Pancreas (tissue), 10 donors: ENCODE results near the gene TRA2B. TPM values are rescaled to one million over a fixed set of nuclear protein-coding genes. Genes with fewer than 3 reads are reported as not detected.

Experiments used
- ATAC-seq, 4 donors: fragments of 200-7000 bp; cut with Tn5 transposase; one replicate each; pipeline versions ENCODE4 v1.8.0 to v1.9.1; 2020; ENCODE audit warnings: mild to moderate bottlenecking in 4 of 4, moderate library complexity in 4 of 4
- DNase-seq, 6 donors: peaks; one replicate each; pipeline ENCODE4 v3.0.0-alpha.2; 2020
- FAIRE-seq: peaks from 2 replicates; lab custom pipeline; 2012; peaks lifted over from hg19 to GRCh38; lab: Jason Lieb, UNC
- H3K27ac ChIP-seq, 4 donors: fragments of 200-600 bp; sonication (generic); 1 replicate in 3 of 4; 2 replicates in 1 of 4; pipeline versions ENCODE4 v1.5.0 to v1.8.0; 2020
- H3K27me3 ChIP-seq, 4 donors: fragments of 200-600 bp; one replicate each; pipeline ENCODE4 v1.8.0; 2021
- H3K36me3 ChIP-seq, 3 donors: fragments of 200-600 bp; sonication (generic) in 1 of 3; one replicate each; pipeline versions ENCODE4 v1.5.0 to v1.8.0; 2020 to 2021
- H3K4me1 ChIP-seq, 3 donors: fragments of 200-600 bp; one replicate each; pipeline ENCODE4 v1.8.0; 2021
- H3K4me3 ChIP-seq, 4 donors: fragments of 200-600 bp; sonication (generic) in 2 of 4; one replicate each; pipeline versions ENCODE4 v1.5.0 to v1.8.0; 2020 to 2021
- H3K9me3 ChIP-seq, 4 donors: fragments of 200-600 bp; one replicate each; pipeline ENCODE4 v1.8.0; 2021
- WGBS, 2 donors: extraction: QIAGEN DNeasy Blood & Tissue Kit; methylation state at CpG; one replicate each; pipeline ENCODE4 v1.1.7; 2013; 5-methylcytosine and 5-hydroxymethylcytosine counted together
- intact Hi-C, 3 donors: fragments of 100-400 bp; cut with DNase I; formaldehyde crosslinking; loops; one replicate each; pipeline versions ENCODE4 v1.11.1 to v1.14.2; 2022
- polyA plus RNA-seq, 2 donors: library from polyadenylated mRNA; stranded (reverse); fragments of 200-250 nt; gene quantifications; one replicate each; pipeline ENCODE4 v1.2.3, GENCODE V29; 2013
- total RNA-seq, 6 donors: library from RNA; stranded (reverse); fragmentation: NEBNext Ultra II Directional in 4 of 6; extraction: Animal tissue kit (Norgen Biotek cat#: 25700) in 4 of 6; gene quantifications; one replicate each; pipeline versions ENCODE4 v1.2.1 to v1.2.4, GENCODE V29; 2021 to 2023
- TF ChIP-seq, protein P1 (sequence below), 4 donors: fragments of 200-600 bp; sonication (generic) in 3 of 4; IDR thresholded peaks; one replicate each; pipeline versions ENCODE4 v1.5.0 to v1.8.0; 2021; ENCODE audit warnings: antibody characterized with exemption in 4 of 4
- donor health status: healthy with polysubstance abuse.
- donor health status: DM: no; HTN: no; CAD: no; lungs with moderate emphysema.
- donor health status: DM: no; HTN: no; CAD: no.
- donor health status: control.
- donor health status: control.
- donor health status: Bipolar disorder and iron deficiency.
- donor health status: DM: yes; HTN: yes; CAD: no.
- donor health status: DM: no; HTN: no; CAD: no.
- donor health status: DM: no; HTN: no; CAD: no.
- donor health status: DM: yes; HTN: yes; CAD: no.

The TRA2B gene
- total and polyA plus RNA-seq, 8 donors: 27.4 to 79.2 (median 47.3) TPM

DNA sequence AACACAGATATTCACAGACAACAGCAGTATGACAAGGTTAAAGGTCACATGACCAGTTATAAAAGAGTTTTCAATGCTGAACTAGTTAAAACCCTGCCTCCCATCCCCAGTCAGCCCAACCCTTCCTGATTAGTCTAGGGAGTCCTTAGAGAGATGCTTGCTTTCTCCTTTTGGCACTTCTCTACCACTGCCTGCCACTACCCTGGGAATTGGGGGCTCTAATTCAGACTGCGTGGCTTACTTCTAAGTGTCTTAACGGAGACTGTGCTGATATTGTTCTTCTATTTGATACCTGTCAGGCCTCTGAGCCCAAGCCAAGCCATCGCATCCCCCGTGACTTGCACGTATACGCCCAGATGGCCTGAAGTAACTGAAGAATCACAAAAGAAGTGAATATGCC, 11.7 kb upstream of the TRA2B start:
- no peak for ATAC-seq
- TF ChIP-seq, protein P1, sequence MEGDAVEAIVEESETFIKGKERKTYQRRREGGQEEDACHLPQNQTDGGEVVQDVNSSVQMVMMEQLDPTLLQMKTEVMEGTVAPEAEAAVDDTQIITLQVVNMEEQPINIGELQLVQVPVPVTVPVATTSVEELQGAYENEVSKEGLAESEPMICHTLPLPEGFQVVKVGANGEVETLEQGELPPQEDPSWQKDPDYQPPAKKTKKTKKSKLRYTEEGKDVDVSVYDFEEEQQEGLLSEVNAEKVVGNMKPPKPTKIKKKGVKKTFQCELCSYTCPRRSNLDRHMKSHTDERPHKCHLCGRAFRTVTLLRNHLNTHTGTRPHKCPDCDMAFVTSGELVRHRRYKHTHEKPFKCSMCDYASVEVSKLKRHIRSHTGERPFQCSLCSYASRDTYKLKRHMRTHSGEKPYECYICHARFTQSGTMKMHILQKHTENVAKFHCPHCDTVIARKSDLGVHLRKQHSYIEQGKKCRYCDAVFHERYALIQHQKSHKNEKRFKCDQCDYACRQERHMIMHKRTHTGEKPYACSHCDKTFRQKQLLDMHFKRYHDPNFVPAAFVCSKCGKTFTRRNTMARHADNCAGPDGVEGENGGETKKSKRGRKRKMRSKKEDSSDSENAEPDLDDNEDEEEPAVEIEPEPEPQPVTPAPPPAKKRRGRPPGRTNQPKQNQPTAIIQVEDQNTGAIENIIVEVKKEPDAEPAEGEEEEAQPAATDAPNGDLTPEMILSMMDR (IDR thresholded peaks at IDR 0.05): no peak
- no peak for FAIRE-seq
- Histone ChIP-seq H3K9me3 (no peaks in the 10 kb centered on the region), H3K36me3 (no peaks in the 10 kb centered on the region), H3K4me3 (no peak overlapping the region), H3K27me3 (no peaks in the 10 kb centered on the region), H3K27ac (no peak overlapping the region), H3K4me1 (peaks cover 0 to 6% (median 5%) of the 10 kb centered on the region in 3 donors)
- no peak for DNase-seq
- 89 to 99% methylated on average over 6 of the region's 6 CpGs for WGBS, 2 donors
- intact Hi-C loops: no loop called here

DNA sequence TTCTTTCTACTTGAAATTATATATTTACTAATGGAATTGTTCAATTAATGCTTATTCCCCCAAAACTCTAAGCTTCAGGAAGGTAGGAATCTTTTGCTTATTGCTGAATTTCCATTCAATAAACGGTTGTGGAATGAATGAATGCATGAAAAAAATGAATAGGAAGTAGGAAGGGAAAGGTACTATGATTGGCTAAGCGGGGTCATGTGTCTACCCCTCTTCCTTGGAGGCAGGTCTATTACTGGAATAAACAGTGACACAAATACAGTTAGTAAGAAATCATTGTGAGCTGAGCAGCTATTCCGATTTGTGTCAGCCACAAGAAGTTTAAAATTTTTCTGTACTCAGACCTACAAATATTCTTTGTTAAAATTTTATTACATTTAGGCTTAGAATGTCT, 10.5 kb upstream of the TRA2B start:
- no peak for DNase-seq
- H3K9me3 ChIP-seq: no peaks in the 10 kb centered on the region
- no peaks in the 10 kb centered on the region for H3K36me3 ChIP-seq
- WGBS, 2 donors: 77 to 82% methylated on average over 3 of the region's 3 CpGs
- H3K4me1 ChIP-seq: peaks cover under 1 to 4% (median 4%) of the 10 kb centered on the region in 3 donors
- intact Hi-C loops: no loop called here
- no peak for FAIRE-seq
- ATAC-seq: no peak
- TF ChIP-seq, protein P1 (IDR thresholded peaks at IDR 0.05): no peak
- no peaks in the 10 kb centered on the region for H3K27me3 ChIP-seq
- no peak overlapping the region for H3K4me3 ChIP-seq
- no peak overlapping the region for H3K27ac ChIP-seq

DNA sequence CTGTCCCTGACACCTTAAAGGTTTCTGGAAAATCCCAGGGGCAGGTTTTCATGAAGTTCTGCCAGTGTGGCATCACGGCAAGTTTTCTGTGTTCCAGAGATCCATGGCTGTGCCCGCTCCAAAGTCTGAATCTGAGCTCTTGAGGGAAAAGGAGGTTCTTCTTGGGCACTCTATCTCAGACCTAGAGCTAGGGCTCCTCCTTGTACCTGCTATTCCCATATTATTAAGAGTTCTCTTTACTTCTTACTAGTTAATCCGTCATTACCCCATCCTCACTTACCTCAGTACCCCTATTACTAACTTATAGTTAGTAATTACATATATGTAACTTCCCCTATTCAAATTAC, 5.9 kb upstream of the TRA2B start:
- peak; percentile 1 to 24 (median 7) for ATAC-seq

DNA sequence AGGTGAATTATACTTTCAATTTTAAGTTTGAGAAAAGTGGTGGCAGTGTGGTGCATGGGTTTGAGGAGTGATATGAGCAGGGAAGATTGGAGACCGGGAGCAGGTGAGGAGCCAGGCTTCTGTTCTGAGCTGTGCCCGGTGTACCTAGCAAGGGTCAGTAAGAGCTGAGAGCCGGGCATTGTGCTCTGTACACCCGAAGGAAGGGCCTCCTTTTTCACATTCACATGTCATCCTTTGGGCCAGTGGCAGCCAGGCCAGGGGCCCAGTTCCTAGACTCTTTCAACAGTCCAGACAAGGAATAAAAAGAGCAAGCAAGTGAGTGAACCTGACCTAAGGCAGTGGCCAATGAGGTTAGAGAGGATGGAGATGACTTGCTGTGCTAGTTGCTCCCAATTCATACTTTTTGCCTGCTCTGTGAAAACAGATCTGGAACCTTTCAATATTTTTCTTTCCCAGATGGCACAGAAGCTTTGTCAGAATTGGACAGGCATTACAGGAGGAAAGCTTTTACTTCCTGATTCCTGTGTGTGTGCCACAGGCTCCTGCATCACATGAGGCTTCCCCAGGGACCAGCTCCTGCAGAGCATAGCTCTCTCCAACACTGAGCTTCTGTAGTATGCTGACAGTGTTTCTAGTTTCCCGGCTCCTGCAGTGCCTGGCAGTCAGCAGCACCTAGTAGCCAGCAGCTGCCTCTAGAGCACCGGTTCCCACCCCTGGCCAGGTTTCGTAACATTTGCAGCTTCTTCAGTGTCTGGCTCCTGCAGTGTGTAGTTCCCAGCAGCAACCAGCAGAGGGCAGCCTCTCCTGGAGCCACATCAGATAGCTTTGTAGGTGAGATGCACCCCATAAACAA, 5.3 kb upstream of the TRA2B start:
- peak; percentile 89 to 95 (median 91) for DNase-seq
- no peak for FAIRE-seq
- intact Hi-C loops: no loop called here
- no peaks in the 10 kb centered on the region for H3K27me3 ChIP-seq
- H3K4me3 ChIP-seq: peak overlapping the region in 1 of 4 donors; percentile 10
- WGBS, 2 donors: 27 to 28% methylated on average over 7 of the region's 7 CpGs
- no peaks in the 10 kb centered on the region for H3K9me3 ChIP-seq
- no peaks in the 10 kb centered on the region for H3K36me3 ChIP-seq
- peak; percentile 95 to 97 (median 97) for ATAC-seq
- TF ChIP-seq, protein P1 (IDR thresholded peaks at IDR 0.05): peak; percentile 95 to 99 (median 98)
- peak overlapping the region; percentile 67 to 86 (median 76) for H3K27ac ChIP-seq
- peaks cover 6 to 14% (median 10%) of the 10 kb centered on the region in 3 donors for H3K4me1 ChIP-seq

More for the DNA sequence above, 5.9 kb upstream of the TRA2B start:
- H3K27me3 ChIP-seq: no peaks in the 10 kb centered on the region
- no peaks in the 10 kb centered on the region for H3K36me3 ChIP-seq
- H3K9me3 ChIP-seq: no peaks in the 10 kb centered on the region
- DNase-seq (no peak), FAIRE-seq (no peak)
- H3K27ac ChIP-seq: peak overlapping the region in 2 of 4 donors; percentile 69 to 82
- intact Hi-C loops: no loop called here
- TF ChIP-seq, protein P1 (IDR thresholded peaks at IDR 0.05): peak in 1 of 4 donors; percentile 2
- 34 to 35% methylated on average over 3 of the region's 3 CpGs for WGBS, 2 donors
- peaks cover 6 to 14% (median 10%) of the 10 kb centered on the region in 3 donors for H3K4me1 ChIP-seq
- H3K4me3 ChIP-seq: no peak overlapping the region

DNA sequence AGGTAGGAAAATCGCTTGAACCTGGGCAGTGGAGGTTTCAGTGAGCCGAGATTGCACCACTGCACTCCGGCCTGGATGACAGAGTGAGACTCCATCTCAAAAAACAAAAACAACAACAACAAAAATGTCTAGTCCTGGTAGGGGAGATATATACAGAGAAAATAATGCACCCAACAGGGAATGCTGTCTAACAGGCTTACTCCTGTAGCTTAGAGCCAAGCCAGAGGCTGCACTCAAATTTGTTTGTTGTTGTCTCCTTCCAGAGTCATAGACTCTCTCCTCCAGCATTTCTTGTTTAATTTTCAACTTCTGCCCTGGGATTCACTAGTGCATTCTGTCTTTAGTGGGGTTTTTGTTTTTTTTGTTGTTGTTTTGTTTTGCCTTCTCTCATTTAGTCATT, 4.6 kb upstream of the TRA2B start:
- ATAC-seq: no peak
- no peak overlapping the region for H3K4me3 ChIP-seq
- peaks cover 6 to 14% (median 10%) of the 10 kb centered on the region in 3 donors for H3K4me1 ChIP-seq
- no peak for FAIRE-seq
- no peaks in the 10 kb centered on the region for H3K36me3 ChIP-seq
- no peaks in the 10 kb centered on the region for H3K27me3 ChIP-seq
- DNase-seq: no peak
- WGBS, 2 donors: 89 to 94% methylated on average over 3 of the region's 3 CpGs
- intact Hi-C loops: no loop called here
- H3K27ac ChIP-seq: peak overlapping the region; percentile 67 to 86 (median 76)
- TF ChIP-seq, protein P1 (IDR thresholded peaks at IDR 0.05): no peak
- no peaks in the 10 kb centered on the region for H3K9me3 ChIP-seq
